ENCODE results near the gene CDH18. TPM values are rescaled to one million over a fixed set of nuclear protein-coding genes. Genes with fewer than 3 reads are reported as not detected.

CDH18 gene
- total and polyA plus RNA-seq, 2 donors (not counting 3 experiments of a cell fraction or from before 2014, with no cell fraction given) = 0.06 TPM; not detected in 1

DNA sequence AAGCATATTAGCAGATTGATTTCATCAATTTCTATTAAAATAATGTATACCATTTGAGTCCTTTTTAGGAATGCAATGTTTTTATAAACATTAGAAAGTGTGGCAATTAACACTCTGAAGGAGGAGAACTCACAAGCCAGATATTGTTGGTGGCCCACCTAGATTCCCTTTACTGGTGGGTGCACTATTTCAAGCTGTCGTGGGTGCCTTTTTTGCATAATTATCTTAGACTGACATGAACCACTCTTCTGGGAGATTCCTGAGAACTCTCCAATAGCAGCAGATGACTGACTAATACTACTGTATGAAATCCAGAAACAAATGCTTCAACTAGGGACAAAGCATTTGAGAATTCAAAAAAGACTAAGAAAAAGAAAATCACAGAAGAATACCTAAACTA is 526.0 kb downstream of the CDH18 start:
- dilution Hi-C loops (cut with MboI; ENCODE audit: extremely low pct_ligation_motif_present, low sequenced_read_pairs) = no loop called here
- Histone ChIP-seq H3K79me2 (ENCODE audit: control insufficient read depth, insufficient read depth, low read length) (no peaks in the 10 kb centered on the region), H3K27ac (ENCODE audit: insufficient read depth, low read depth, low read length) (no peak overlapping the region), H3K27me3 (ENCODE audit: control insufficient read depth in 2 of 2, insufficient read depth in 2 of 2, low read length in 2 of 2) (no peaks in the 10 kb centered on the region), H3K9me3 (replicated peaks; ENCODE audit: control insufficient read depth, insufficient read depth, low read length) (peaks cover 2% of the 10 kb centered on the region), H3K9ac (replicated peaks; ENCODE audit: extremely low read depth, insufficient read depth, low read length) (no peak overlapping the region), H3K4me1 (ENCODE audit: control insufficient read depth, extremely low read depth, insufficient read depth, low read length) (no peaks in the 10 kb centered on the region), H3K9me1 (replicated peaks; ENCODE audit: control insufficient read depth, extremely low read depth, insufficient read depth, low read length) (no peaks in the 10 kb centered on the region), H3K36me3 (ENCODE audit: control insufficient read depth in 2 of 2, extremely low read depth in 1 of 2, insufficient read depth in 2 of 2, low read length in 2 of 2) (no peaks in the 10 kb centered on the region), H3K4me2 (ENCODE audit: insufficient read depth, low read length) (no peak overlapping the region), H4K20me1 (replicated peaks; ENCODE audit: control insufficient read depth, extremely low read depth, insufficient read depth, low read length) (no peaks in the 10 kb centered on the region), H3K4me3 (replicated peaks in 1 of 3; ENCODE audit: insufficient read depth in 1 of 3, low read depth in 1 of 3, low read length in 3 of 3) (no peak overlapping the region), H2AFZ (ENCODE audit: low read depth, low read length) (no peak overlapping the region)
- BruUV-seq (replicated peaks) = no TSS peak
- POLR2A ChIA-PET = no interaction called here
- no peak for TF ChIP-seq FOS (IDR thresholded peaks at IDR 0.05; ENCODE audit: borderline replicate concordance, insufficient read depth, low read length)
- TF ChIP-seq EZH2 (IDR thresholded peaks at IDR 0.05; ENCODE audit: borderline replicate concordance, low read depth, low read length, severe bottlenecking) = no peak
- TF ChIP-seq MYC (IDR thresholded peaks at IDR 0.05; ENCODE audit: low read depth, low read length) = no peak
- TF ChIP-seq POLR2A (IDR thresholded peaks at IDR 0.05; ENCODE audit: low read depth, low read length) = no peak
- no peak for TF ChIP-seq GATA2 (IDR thresholded peaks at IDR 0.05; ENCODE audit: insufficient read depth, insufficient read length, low read depth, low read length)
- no peak for TF ChIP-seq JUN (IDR thresholded peaks at IDR 0.05; ENCODE audit: borderline replicate concordance, insufficient read depth, insufficient read length, low read depth)
- TF ChIP-seq, protein P1, sequence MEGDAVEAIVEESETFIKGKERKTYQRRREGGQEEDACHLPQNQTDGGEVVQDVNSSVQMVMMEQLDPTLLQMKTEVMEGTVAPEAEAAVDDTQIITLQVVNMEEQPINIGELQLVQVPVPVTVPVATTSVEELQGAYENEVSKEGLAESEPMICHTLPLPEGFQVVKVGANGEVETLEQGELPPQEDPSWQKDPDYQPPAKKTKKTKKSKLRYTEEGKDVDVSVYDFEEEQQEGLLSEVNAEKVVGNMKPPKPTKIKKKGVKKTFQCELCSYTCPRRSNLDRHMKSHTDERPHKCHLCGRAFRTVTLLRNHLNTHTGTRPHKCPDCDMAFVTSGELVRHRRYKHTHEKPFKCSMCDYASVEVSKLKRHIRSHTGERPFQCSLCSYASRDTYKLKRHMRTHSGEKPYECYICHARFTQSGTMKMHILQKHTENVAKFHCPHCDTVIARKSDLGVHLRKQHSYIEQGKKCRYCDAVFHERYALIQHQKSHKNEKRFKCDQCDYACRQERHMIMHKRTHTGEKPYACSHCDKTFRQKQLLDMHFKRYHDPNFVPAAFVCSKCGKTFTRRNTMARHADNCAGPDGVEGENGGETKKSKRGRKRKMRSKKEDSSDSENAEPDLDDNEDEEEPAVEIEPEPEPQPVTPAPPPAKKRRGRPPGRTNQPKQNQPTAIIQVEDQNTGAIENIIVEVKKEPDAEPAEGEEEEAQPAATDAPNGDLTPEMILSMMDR (IDR thresholded peaks at IDR 0.05; ENCODE audit: extremely low read depth in 1 of 2, insufficient read depth in 1 of 2, low read depth in 1 of 2, low read length in 2 of 2) = no peak
- TF ChIP-seq, protein P2, sequence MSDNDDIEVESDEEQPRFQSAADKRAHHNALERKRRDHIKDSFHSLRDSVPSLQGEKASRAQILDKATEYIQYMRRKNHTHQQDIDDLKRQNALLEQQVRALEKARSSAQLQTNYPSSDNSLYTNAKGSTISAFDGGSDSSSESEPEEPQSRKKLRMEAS (IDR thresholded peaks at IDR 0.05; ENCODE audit: insufficient read depth, insufficient read length) = no peak
- TF ChIP-seq POLR2AphosphoS5 (IDR thresholded peaks at IDR 0.05; ENCODE audit: insufficient read depth, low read depth, low read length) = no peak
- CTCF ChIA-PET = no interaction called here
- intact Hi-C loops (cut with micrococcal nuclease) = no loop called here
- no peak for FAIRE-seq
- no peak for DNase-seq (ENCODE audit: low read depth, low spot score)

Data from endothelial cell of umbilical vein (primary cell).